Measurements from ENCODE around the gene ZFPM1.

Gene ZFPM1

DNA sequence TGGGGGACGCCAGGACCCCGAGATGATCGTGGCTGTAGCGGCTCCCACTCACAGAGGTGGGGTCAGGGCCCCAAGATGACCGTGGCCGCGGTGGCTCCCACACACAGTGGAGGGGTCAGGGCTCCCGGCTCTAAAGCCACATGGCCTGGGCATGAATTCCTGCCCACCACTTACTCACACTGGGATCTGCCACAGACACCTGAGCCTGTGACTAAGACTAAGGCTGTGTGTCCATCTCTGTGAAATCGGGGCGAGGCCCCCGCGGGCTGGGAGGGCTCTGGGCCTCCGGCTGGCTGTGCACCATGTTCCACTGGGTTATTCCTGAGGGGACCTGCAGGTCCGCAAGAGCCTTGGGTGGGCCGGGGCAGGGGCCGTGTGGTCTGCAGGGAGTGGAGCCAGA is 18.5 kb downstream of the ZFPM1 start:
- Histone ChIP-seq H3K4me2 (ENCODE audit: low read length) (no peak overlapping the region), H3K9ac (no peak overlapping the region), H3K27me3 (ENCODE audit: control insufficient read depth, insufficient read depth, low read length) (no peaks in the 10 kb centered on the region), H3K4me3 (ENCODE audit: low read depth, low read length) (no peak overlapping the region), H3K36me3 (ENCODE audit: control insufficient read depth, insufficient read depth, low read length) (no peaks in the 10 kb centered on the region), H3K9me3 (ENCODE audit: control insufficient read depth, low read length) (no peaks in the 10 kb centered on the region), H3K79me2 (peaks cover 43% of the 10 kb centered on the region), H2AFZ (no peak overlapping the region), H3K27ac (no peak overlapping the region), H3K4me1 (no peaks in the 10 kb centered on the region)
- TF ChIP-seq, protein P1, sequence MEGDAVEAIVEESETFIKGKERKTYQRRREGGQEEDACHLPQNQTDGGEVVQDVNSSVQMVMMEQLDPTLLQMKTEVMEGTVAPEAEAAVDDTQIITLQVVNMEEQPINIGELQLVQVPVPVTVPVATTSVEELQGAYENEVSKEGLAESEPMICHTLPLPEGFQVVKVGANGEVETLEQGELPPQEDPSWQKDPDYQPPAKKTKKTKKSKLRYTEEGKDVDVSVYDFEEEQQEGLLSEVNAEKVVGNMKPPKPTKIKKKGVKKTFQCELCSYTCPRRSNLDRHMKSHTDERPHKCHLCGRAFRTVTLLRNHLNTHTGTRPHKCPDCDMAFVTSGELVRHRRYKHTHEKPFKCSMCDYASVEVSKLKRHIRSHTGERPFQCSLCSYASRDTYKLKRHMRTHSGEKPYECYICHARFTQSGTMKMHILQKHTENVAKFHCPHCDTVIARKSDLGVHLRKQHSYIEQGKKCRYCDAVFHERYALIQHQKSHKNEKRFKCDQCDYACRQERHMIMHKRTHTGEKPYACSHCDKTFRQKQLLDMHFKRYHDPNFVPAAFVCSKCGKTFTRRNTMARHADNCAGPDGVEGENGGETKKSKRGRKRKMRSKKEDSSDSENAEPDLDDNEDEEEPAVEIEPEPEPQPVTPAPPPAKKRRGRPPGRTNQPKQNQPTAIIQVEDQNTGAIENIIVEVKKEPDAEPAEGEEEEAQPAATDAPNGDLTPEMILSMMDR (IDR thresholded peaks at IDR 0.05), result no peak

DNA sequence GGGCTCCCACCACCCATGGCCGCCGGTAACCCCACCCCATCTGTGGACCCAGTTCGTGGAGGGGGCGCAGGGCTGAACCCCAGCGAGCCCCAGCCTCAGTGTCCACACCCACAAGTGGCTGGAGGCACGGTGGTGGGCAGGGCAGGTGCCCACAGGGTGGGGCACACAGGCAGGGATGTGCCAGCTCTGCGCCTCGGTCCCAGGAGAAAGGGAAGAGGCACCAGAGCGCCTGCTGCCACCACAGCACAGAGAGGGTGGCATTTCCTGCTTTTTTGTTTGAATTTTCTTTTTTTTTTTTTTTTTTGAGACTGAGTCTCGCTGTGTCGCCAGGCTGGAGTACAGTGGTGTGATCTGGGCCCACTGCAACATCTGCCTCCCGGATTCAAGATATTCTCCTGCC is 19.0 kb downstream of the ZFPM1 start:
- Histone ChIP-seq H3K27me3 (ENCODE audit: control insufficient read depth, insufficient read depth, low read length) (no peaks in the 10 kb centered on the region), H3K4me1 (no peaks in the 10 kb centered on the region), H3K9me3 (ENCODE audit: control insufficient read depth, low read length) (no peaks in the 10 kb centered on the region), H3K4me3 (ENCODE audit: low read depth, low read length) (no peak overlapping the region), H3K79me2 (peaks cover 42% of the 10 kb centered on the region), H3K27ac (no peak overlapping the region), H3K9ac (no peak overlapping the region), H3K4me2 (ENCODE audit: low read length) (no peak overlapping the region), H3K36me3 (ENCODE audit: control insufficient read depth, insufficient read depth, low read length) (no peaks in the 10 kb centered on the region), H2AFZ (no peak overlapping the region)
- TF ChIP-seq, protein P1 (IDR thresholded peaks at IDR 0.05), result no peak

DNA sequence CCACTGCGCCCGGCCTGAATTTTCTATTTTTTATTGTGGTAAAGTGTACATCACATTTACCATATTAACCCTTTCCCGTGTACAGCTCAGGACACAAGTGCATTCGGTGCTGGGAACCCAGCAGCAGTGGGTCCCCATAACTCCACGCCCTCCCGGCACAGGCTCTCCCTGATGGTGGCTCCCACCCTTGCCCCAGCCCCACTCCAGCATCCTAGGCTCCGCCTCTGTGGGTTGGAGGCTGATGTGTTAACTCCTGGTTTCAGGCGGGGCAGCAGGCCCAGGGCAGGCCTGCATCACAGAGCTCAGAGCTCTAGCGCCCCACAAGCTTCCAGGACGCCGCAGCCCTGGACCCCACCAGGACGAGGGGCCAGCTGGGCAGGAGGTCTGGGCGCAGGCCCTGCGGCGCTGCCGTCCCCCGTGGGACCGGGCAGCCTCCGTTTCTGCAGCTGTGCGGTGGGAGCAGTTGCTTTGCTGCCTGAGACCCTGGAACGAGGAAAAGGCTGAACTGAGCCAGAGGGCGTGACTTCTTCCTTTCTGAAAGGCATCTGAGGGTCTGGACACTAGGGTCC is 19.6 kb downstream of the ZFPM1 start:
- no peaks in the 10 kb centered on the region for H3K27me3 ChIP-seq (ENCODE audit: control insufficient read depth, insufficient read depth, low read length)
- H3K27ac ChIP-seq, result no peak overlapping the region
- H3K9ac ChIP-seq, result no peak overlapping the region
- no peak overlapping the region for H2AFZ ChIP-seq
- no peaks in the 10 kb centered on the region for H3K9me3 ChIP-seq (ENCODE audit: control insufficient read depth, low read length)
- TF ChIP-seq, protein P1 (IDR thresholded peaks at IDR 0.05), result no peak
- H3K4me2 ChIP-seq (ENCODE audit: low read length), result no peak overlapping the region
- peaks cover 40% of the 10 kb centered on the region for H3K79me2 ChIP-seq
- H3K36me3 ChIP-seq (ENCODE audit: control insufficient read depth, insufficient read depth, low read length), result no peaks in the 10 kb centered on the region
- H3K4me3 ChIP-seq (ENCODE audit: low read depth, low read length), result no peak overlapping the region
- no peaks in the 10 kb centered on the region for H3K4me1 ChIP-seq

DNA sequence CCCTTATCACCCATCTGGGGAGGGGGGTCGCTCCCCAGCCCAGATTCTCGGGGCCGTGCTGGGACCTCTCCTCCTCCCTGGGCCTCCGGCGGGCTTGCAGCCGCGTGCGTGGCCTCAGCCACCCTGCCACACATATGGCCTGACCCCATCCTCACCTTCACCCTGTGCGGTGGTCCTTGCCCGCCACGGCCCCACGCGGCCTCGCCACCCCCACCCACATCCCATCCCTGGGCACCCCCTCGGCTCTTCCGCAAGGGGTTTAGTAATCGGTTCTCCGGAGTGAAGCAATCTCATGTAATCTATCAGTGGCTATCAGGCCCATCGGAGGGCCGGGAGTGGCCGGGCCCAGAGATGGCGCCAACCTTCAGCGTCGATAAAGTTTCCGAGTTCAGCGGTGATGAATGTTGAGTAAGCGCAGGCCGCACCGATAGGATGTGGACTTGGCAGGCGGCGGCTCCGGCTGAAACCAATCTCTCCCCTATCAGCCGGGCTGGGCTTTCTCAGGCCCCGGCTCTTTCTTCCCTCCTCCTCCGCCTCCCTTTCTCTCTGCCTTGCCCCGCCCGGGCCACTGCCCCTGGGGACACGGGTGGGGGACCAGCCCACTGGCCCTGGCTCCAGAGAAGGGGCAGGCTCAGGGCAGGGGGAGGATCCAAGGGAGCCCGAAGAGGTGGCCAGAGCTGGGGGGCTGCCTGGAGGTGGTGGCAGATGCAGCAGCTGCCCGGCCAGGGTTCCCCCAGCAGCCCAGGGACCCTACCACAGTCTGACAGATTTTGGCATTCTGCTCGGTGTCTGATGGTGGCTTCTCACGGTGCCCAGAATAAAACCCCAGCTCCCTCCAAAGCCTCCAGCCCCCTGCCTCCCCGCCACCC is 20.8 kb downstream of the ZFPM1 start:
- H3K4me1 ChIP-seq, result no peaks in the 10 kb centered on the region
- H3K27ac ChIP-seq, result no peak overlapping the region
- H3K36me3 ChIP-seq (ENCODE audit: control insufficient read depth, insufficient read depth, low read length), result no peaks in the 10 kb centered on the region

More for the DNA sequence above, 20.8 kb downstream of the ZFPM1 start:
- Histone ChIP-seq H3K79me2 (peaks cover 39% of the 10 kb centered on the region), H3K9me3 (ENCODE audit: control insufficient read depth, low read length) (no peaks in the 10 kb centered on the region), H3K4me2 (ENCODE audit: low read length) (no peak overlapping the region), H3K27me3 (ENCODE audit: control insufficient read depth, insufficient read depth, low read length) (no peaks in the 10 kb centered on the region), H3K4me3 (ENCODE audit: low read depth, low read length) (no peak overlapping the region), H2AFZ (no peak overlapping the region), H3K9ac (no peak overlapping the region)
- TF ChIP-seq, protein P1 (IDR thresholded peaks at IDR 0.05), result no peak

Measured in parathyroid adenoma (tissue), 2 donors.